Activated naive CD4-positive, alpha-beta T cell treated with anti-CD3 and anti-CD28 coated beads for 36 hours (primary cell): ENCODE data around the gene MBOAT2. TPM values are rescaled to one million over a fixed set of nuclear protein-coding genes. Genes with fewer than 3 reads are reported as not detected.

Experiments
- CTCF ChIA-PET: fragments of 350-600 bp; sonication (Branson Sonifier 250); formaldehyde crosslinking; loops from one replicate; lab custom pipeline; 2021; ENCODE audit warnings: antibody characterized with exemption; lab: Charles Lee
- DNase-seq: peaks from one replicate; pipeline ENCODE4 v3.0.0-alpha.2; 2020
- H3K27ac Mint-ChIP-seq: one replicate; pipeline ENCODE4 v1.8.0; 2021; ENCODE audit warnings: mild to moderate bottlenecking, mixed read lengths
- H3K27me3 Mint-ChIP-seq: one replicate; pipeline ENCODE4 v1.8.0; 2021; ENCODE audit warnings: low read depth, mixed read lengths
- H3K36me3 Mint-ChIP-seq: one replicate; pipeline ENCODE4 v1.8.0; 2021; ENCODE audit warnings: low read depth, mixed read lengths
- H3K4me1 Mint-ChIP-seq: one replicate; pipeline ENCODE4 v1.8.0; 2021; ENCODE audit warnings: low read depth, mixed read lengths
- H3K4me3 Mint-ChIP-seq: one replicate; pipeline ENCODE4 v1.8.0; 2021; ENCODE audit warnings: mild to moderate bottlenecking, moderate library complexity, mixed read lengths
- H3K9me3 Mint-ChIP-seq: one replicate; pipeline ENCODE4 v1.8.0; 2021; ENCODE audit warnings: mixed read lengths
- intact Hi-C: fragments of 100-400 bp; cut with micrococcal nuclease; formaldehyde crosslinking; loops from one replicate; pipeline ENCODE4 v1.15.1; 2023
- total RNA-seq, 2 experiments: library from RNA; stranded (reverse); gene quantifications; one replicate each; pipeline ENCODE4 v1.2.3, GENCODE V29; 2021

Gene MBOAT2
- total RNA-seq, 2 experiments from 2014 or later, result 4.1 to 4.4 TPM

DNA sequence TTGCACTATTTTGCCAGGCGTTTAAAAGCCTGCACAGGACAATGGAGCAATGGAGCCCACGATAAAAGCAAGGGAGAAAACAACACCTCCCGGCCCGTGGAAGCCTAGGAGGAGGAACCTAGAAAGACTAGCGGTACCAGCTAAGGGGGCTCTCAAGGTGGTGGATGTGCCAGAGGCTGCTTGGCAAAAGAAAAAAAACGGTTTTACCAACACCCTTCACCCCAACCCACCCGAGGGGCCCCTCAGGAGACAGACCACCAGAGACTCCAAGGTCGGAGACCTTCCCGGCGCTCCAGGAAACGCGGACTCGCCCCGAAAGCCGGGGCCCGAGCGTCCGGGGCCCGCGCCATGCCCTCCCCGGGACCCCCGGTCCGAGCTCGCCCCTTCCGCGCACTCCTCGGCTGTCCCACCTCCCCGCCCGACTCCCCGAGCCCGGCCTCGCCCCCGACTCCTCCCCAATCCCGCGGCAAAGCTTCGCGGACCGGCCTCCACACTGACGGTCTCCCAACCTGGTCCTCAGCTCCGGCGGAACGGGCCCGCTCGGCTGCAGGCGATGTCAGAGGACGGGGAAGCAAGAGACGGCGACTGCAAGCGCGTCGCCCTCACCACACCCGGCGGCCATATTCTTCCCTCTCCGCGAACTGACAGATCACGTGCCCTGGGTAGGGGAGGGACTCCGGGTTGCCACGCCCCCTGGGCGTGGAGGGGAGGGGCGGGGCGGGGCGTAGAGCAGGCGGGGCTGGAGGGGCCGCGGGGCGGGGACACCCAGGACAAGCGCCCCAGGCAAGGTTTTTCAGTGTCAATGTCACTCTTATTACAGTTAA, 166.3 kb downstream of the MBOAT2 start, which contains the start of gene KIDINS220:
Gene KIDINS220, minus strand, starts transcription at position 643 of the 824 bp plus-strand sequence. CDS start 10,520 bp downstream, outside the sequence.
- no peaks in the 10 kb centered on the region for H3K27me3 Mint-ChIP-seq

DNA sequence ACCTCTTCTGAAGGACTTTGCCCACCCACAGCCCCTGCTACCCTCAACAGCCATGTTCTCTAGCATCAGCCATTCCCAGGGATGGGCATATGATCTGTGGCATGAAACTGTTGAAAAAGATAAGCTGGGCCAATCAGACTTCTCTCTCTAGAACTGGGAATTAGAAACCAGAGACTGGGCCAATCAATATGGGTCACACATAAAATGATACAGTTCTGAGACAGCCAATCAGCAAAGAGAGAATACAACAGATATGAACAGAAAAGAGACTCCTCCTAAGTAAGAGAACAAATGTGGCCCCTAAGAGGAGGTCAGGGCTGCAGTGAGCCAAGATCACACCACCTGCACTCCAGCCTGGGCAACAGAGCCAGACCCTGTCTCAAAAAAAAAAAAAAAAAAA, 168.2 kb downstream of the MBOAT2 start:
- DNase-seq, result no peak
- intact Hi-C loops, result loop anchor here (10.0 kb wide), 1 partner anchor 290 kb away; no protein-coding TSS in a partner anchor
- Mint-ChIP-seq H3K4me1 (peaks cover 46% of the 10 kb centered on the region), H3K27ac (no peak overlapping the region), H3K4me3 (no peak overlapping the region), H3K27me3 (no peaks in the 10 kb centered on the region), H3K9me3 (no peaks in the 10 kb centered on the region), H3K36me3 (peaks cover 2% of the 10 kb centered on the region)
- CTCF ChIA-PET, result no interaction called here

More for the DNA sequence above, 166.3 kb downstream of the MBOAT2 start, which contains the start of gene KIDINS220:
- Mint-ChIP-seq H3K9me3 (no peaks in the 10 kb centered on the region), H3K36me3 (peaks cover 2% of the 10 kb centered on the region), H3K4me1 (peaks cover 31% of the 10 kb centered on the region), H3K4me3 (peak within 1 kb of the TSS; percentile 100), H3K27ac (peak within 1 kb of the TSS; percentile 88)
- intact Hi-C loops, result loop anchor here (1.0 to 10.0 kb wide), 3 partner anchors 33 to 292 kb away; no protein-coding TSS in a partner anchor
- DNase-seq, result peak; percentile 86
- CTCF ChIA-PET, result no interaction called here

DNA sequence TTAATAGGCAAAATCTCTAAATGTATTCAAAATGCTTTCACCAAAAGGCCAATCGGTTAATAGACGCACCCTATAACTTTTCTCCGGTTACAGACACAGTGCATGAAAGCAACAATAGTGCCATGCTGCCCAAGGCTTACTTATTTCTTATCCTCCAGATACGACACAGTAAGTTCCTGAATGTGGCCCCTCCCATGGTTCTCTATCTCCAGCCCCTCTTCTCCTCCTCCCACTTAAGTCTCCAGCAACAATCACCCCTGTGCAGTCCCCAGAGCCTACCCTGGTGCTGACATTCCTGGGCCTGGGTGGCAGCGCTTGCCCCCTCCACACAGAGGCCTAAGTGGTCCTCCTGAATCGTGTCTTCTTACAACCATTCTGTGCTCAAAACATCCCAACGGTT, 169.6 kb downstream of the MBOAT2 start:
- CTCF ChIA-PET, result interaction anchor here (1.1 kb wide), 1 partner anchor 12 kb away, joined by 3 read pairs; no protein-coding TSS in a partner anchor
- no peak for DNase-seq
- intact Hi-C loops, result loop anchor here (10.0 kb wide), 1 partner anchor 289 kb away; no protein-coding TSS in a partner anchor
- no peak overlapping the region for H3K27ac Mint-ChIP-seq
- no peaks in the 10 kb centered on the region for H3K9me3 Mint-ChIP-seq
- H3K4me1 Mint-ChIP-seq, result peaks cover 52% of the 10 kb centered on the region
- no peaks in the 10 kb centered on the region for H3K27me3 Mint-ChIP-seq
- H3K36me3 Mint-ChIP-seq, result peaks cover 2% of the 10 kb centered on the region
- no peak overlapping the region for H3K4me3 Mint-ChIP-seq

DNA sequence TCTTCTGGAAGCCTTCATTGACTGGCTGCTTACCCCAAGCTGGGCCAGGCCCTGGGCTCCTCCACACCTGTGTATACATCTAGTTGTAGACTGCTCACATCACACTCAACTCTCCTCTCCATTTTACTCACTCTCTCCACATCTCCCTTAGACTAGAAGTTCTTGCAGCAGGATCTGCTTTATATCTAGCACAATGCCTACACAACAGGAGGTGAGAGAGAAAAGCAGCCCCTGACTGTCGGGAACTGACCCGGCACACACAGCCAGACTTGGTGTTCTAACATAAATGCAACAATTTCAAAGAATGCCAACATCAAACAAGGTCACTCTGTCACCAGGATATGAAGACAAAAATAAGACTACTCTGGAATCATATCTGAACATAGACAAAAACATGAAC, 172.0 kb downstream of the MBOAT2 start:
- H3K9me3 Mint-ChIP-seq, result no peaks in the 10 kb centered on the region
- CTCF ChIA-PET, result no interaction called here
- DNase-seq, result no peak
- H3K27me3 Mint-ChIP-seq, result no peaks in the 10 kb centered on the region
- H3K27ac Mint-ChIP-seq, result no peak overlapping the region
- intact Hi-C loops, result loop anchor here (10.0 kb wide), 1 partner anchor 287 kb away; no protein-coding TSS in a partner anchor
- no peak overlapping the region for H3K4me3 Mint-ChIP-seq
- H3K4me1 Mint-ChIP-seq, result peaks cover 51% of the 10 kb centered on the region
- H3K36me3 Mint-ChIP-seq, result peaks cover 3% of the 10 kb centered on the region

DNA sequence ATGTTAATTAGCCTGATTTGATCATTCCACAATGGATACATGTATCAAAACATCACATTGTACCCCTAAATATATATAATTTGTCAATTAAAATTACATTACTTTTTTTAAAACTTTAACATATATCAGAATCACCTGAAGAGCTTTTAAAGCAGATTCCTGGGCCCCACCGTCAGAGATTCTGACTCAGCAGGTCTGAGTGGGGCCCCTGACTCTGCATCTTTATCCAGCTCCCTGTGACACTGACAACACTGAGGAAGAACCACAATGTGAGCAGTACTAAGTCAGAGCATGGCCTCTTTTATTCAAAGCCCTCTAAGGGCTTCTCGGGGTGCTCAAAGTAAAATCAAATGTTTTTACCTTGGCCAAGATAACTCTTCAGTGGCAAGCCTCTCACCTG, 175.8 kb downstream of the MBOAT2 start:
- intact Hi-C loops, result no loop called here
- Mint-ChIP-seq H3K4me3 (no peak overlapping the region), H3K36me3 (peaks cover 9% of the 10 kb centered on the region), H3K27me3 (no peaks in the 10 kb centered on the region), H3K27ac (no peak overlapping the region), H3K4me1 (peaks cover 23% of the 10 kb centered on the region), H3K9me3 (no peaks in the 10 kb centered on the region)
- no peak for DNase-seq
- CTCF ChIA-PET, result no interaction called here

DNA sequence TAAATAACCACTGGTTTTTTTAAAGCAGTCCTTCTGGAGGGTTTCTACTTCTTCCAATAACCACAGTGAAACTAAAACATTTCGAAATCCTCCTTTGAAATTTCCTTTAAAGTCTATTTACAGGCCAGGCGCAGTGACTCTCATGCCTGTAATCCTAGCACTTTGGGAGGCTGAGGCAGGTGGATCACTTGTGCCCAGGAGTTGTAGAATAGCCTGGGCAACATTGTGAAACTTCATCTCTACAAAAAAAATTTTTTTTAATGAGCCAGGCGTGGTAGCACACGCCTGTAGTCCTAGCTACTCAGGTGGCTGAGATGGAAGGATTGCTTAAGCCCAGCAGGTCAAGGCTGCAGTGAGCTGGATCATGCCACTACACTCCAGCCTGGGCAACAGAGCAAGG, 181.3 kb downstream of the MBOAT2 start:
- Mint-ChIP-seq H3K4me1 (no peaks in the 10 kb centered on the region), H3K27me3 (no peaks in the 10 kb centered on the region), H3K9me3 (no peaks in the 10 kb centered on the region), H3K27ac (no peak overlapping the region), H3K4me3 (no peak overlapping the region), H3K36me3 (peaks cover 11% of the 10 kb centered on the region)
- no peak for DNase-seq
- intact Hi-C loops, result no loop called here
- CTCF ChIA-PET, result no interaction called here

DNA sequence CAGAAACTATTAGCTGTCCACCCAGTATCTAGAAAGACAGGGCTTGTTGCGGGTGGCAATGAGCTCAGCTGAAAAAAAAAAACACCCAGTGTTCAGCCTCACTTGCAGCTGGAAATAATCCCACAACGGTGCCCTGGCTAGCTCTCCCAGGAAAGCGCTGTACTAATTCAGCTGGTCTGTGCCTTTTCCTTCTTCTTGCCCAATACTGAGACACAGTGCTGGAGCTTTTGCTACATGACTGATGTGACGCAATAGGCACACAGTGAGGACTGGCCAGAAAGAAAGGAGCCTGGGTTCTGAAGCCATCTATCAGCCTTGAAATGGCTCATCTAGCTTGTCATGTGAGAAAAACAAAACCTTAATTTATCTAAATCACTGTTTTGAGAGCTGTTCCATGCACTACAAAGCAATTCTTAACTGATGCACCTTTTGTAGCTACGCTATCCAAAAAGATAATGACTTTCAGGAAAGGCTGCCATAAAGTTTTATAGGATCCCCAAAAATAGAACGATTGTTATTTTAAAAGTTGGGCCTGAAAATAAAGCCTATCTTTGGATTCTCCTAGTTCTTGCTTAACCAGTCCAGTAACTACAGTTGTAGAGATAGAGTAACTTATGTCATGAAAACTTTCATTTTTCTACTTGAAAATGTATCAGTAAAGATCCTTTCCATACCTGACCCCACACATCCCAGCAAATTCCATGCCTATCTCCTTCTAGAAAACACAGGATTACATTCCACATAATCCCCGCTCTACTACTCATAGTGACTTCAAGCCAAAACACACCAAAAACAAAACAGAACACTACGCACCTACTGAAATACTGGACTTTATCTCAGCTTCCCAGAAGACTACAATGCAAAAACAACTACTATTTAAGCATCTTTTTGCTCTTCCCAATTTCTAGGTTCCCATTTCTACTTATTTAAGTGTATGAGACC, 181.9 kb downstream of the MBOAT2 start:
- Mint-ChIP-seq H3K4me1 (no peaks in the 10 kb centered on the region), H3K4me3 (no peak overlapping the region), H3K9me3 (no peaks in the 10 kb centered on the region), H3K27ac (no peak overlapping the region), H3K36me3 (peaks cover 9% of the 10 kb centered on the region), H3K27me3 (no peaks in the 10 kb centered on the region)
- intact Hi-C loops, result no loop called here
- CTCF ChIA-PET, result interaction anchor here (1.0 kb wide), 1 partner anchor 13 kb away, joined by 3 read pairs; no protein-coding TSS in a partner anchor
- DNase-seq, result no peak

DNA sequence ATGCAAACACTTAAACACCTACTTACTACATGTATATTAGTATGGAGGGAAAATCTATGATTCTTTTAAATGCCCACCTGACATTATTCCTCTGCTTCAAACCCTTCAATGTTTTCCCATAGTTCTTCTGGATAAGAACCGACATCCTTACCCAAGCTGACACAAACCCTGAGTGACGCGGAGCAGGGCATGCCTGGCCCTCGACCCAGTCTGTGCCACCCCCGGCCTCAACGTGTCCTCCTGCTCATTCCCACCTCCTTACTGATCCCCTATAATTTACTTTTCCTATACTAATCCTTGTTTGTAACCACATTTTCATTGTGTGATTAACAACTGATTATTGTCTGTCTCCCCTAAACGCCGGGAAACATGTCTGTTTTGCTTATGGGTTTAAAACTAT, 183.5 kb downstream of the MBOAT2 start:
- no peak overlapping the region for H3K27ac Mint-ChIP-seq
- intact Hi-C loops, result no loop called here
- no peaks in the 10 kb centered on the region for H3K4me1 Mint-ChIP-seq
- no peaks in the 10 kb centered on the region for H3K27me3 Mint-ChIP-seq
- peaks cover 7% of the 10 kb centered on the region for H3K36me3 Mint-ChIP-seq
- H3K9me3 Mint-ChIP-seq, result no peaks in the 10 kb centered on the region
- no peak overlapping the region for H3K4me3 Mint-ChIP-seq
- no peak for DNase-seq
- CTCF ChIA-PET, result no interaction called here

DNA sequence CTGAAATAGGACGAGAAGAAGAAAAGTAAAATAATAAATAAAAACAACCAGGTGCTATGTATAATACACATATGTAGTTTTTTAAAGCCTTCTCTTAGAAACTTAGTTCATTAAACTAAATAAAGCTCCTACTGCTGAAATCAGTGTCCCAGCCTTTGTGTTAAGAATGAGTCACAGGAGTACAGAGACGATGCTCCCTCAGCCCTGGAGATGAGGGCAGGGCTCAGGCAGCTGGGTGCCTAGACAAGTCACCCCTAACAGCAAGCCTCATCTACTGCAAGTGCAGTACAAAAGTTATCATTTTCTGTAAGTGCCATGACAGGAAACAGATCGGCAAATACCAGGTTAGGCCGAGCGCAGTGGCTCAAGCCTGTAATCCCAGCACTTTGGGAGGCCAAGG, 184.3 kb downstream of the MBOAT2 start:
- CTCF ChIA-PET, result no interaction called here
- Mint-ChIP-seq H3K36me3 (peaks cover 7% of the 10 kb centered on the region), H3K27ac (no peak overlapping the region), H3K4me1 (no peaks in the 10 kb centered on the region), H3K4me3 (no peak overlapping the region), H3K9me3 (no peaks in the 10 kb centered on the region), H3K27me3 (no peaks in the 10 kb centered on the region)
- no peak for DNase-seq
- intact Hi-C loops, result no loop called here

DNA sequence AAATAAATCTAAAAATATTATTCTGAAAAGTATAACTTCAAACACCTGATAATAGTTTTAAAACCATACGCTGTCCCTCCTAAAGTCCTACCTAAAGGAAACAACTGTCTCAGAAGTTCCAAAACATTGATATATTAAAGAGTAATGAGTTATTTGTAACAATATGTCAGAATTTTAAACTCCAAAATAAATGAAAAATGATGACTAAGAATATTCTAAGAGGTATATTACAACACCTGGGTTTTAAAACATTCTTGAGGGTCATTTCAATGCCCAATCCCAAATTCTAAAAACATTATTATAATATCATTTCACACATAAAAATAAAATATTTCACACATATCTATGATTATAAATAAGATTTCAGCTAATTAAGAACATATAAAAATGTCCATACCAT, 186.3 kb downstream of the MBOAT2 start:
- H3K27me3 Mint-ChIP-seq, result no peaks in the 10 kb centered on the region
- no peak overlapping the region for H3K27ac Mint-ChIP-seq
- no peak for DNase-seq
- CTCF ChIA-PET, result no interaction called here
- H3K4me1 Mint-ChIP-seq, result no peaks in the 10 kb centered on the region
- H3K9me3 Mint-ChIP-seq, result no peaks in the 10 kb centered on the region
- intact Hi-C loops, result no loop called here
- H3K4me3 Mint-ChIP-seq, result no peak overlapping the region
- H3K36me3 Mint-ChIP-seq, result peaks cover 7% of the 10 kb centered on the region

DNA sequence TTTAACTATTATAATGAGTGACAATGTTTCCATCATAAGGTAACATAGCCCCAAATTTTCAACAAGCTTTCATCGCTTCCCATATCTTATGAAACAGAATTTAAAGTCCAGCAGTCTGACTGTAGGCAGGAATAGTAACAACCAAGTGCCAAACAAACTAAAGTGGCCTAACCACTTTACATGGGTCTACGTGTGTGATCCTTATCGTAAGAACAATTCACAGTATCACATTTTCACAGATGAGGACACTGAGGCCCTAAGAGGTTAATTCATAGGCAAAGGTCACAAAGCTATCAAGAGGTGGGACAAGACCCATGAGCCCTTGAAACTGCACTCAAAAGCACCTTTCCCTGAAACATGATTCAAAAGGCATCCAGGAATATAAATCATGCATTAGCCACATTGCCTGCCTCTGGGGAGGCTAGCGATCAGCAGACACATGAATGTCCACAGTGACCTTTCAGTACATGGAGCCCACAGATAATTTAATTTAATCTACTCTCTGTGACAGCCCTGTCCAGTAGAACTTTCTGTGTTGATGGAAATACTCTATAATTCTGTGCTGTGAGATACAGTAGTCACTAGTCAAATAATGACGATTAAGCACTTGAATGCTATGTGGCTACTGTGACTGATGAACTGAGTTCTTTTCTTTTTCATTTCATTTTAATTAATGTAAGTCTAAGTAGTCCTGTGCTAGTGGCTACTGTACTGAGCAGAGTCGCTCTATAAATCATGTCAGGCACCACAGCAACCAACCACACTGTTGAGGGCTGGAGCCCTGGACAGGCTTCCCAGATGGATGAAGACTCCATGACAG, 196.4 kb downstream of the MBOAT2 start:
- no peak overlapping the region for H3K27ac Mint-ChIP-seq
- H3K36me3 Mint-ChIP-seq, result peaks cover 34% of the 10 kb centered on the region
- peaks cover 16% of the 10 kb centered on the region for H3K4me1 Mint-ChIP-seq
- no peaks in the 10 kb centered on the region for H3K9me3 Mint-ChIP-seq
- CTCF ChIA-PET, result no interaction called here
- no peak for DNase-seq
- intact Hi-C loops, result loop anchor here (10.0 kb wide), 1 partner anchor 262 kb away; no protein-coding TSS in a partner anchor
- no peaks in the 10 kb centered on the region for H3K27me3 Mint-ChIP-seq
- no peak overlapping the region for H3K4me3 Mint-ChIP-seq
